PC-9 (cell line): ENCODE data around the gene SDK1. TPM values are rescaled to one million over a fixed set of nuclear protein-coding genes. Genes with fewer than 3 reads are reported as not detected.

ENCODE experiments used
- BruUV-seq: library from RNA; stranded (reverse); fragments of 400-500 nt; replicated peaks from 2 replicates; lab custom pipeline; 2021; lab: Mats Ljungman, UMichigan
- CTCF ChIA-PET: fragments of 300-600 bp; sonication (Branson Sonifier 250); formaldehyde crosslinking; loops from one replicate; lab custom pipeline; 2022; ENCODE audit warnings: antibody characterized with exemption; lab: Charles Lee
- POLR2A ChIA-PET: fragments of 300-600 bp; sonication (Branson Sonifier 250); formaldehyde crosslinking; loops from one replicate; lab custom pipeline; 2022; ENCODE audit warnings: antibody characterized with exemption; ENCODE audit not compliant: unreplicated experiment; lab: Charles Lee
- DNase-seq, 2 experiments: peaks; one replicate each; pipeline versions ENCODE4 v3.0.0 to v3.0.0-alpha.2; 2015 to 2022; ENCODE audit warnings: mixed read lengths in 1 of 2
- H2AFZ ChIP-seq: fragments of 200-600 bp; sonication (generic); 2 replicates; pipeline ENCODE4 v1.8.1; 2017; ENCODE audit warnings: antibody characterized with exemption
- H3F3A ChIP-seq: fragments of 200-600 bp; sonication (generic); 2 replicates; pipeline ENCODE4 v1.8.1; 2017; ENCODE audit warnings: antibody characterized with exemption, mild to moderate bottlenecking, low read depth; ENCODE audit not compliant: insufficient read depth
- H3K27ac ChIP-seq: fragments of 200-600 bp; sonication (generic); 2 replicates; pipeline ENCODE4 v1.6.1; 2016; ENCODE audit warnings: mixed run types
- H3K27me3 ChIP-seq: fragments of 200-600 bp; sonication (generic); 2 replicates; pipeline ENCODE4 v1.6.1; 2016; ENCODE audit warnings: low read depth, mixed run types; ENCODE audit not compliant: insufficient read depth
- H3K36me3 ChIP-seq: fragments of 200-600 bp; sonication (generic); 2 replicates; pipeline ENCODE4 v1.6.1; 2016; ENCODE audit warnings: low read depth, mixed run types
- H3K4me1 ChIP-seq: fragments of 200-600 bp; sonication (generic); replicated peaks from 2 replicates; pipeline ENCODE4 v1.6.1; 2016; ENCODE audit warnings: mixed run types; ENCODE audit not compliant: insufficient read depth
- H3K4me2 ChIP-seq: fragments of 200-600 bp; sonication (generic); 2 replicates; pipeline ENCODE4 v1.6.1; 2017; ENCODE audit warnings: mixed run types
- H3K4me3 ChIP-seq: fragments of 200-600 bp; sonication (generic); 2 replicates; pipeline ENCODE4 v1.6.1; 2016; ENCODE audit warnings: mixed run types
- H3K79me2 ChIP-seq: fragments of 200-600 bp; sonication (generic); 2 replicates; pipeline ENCODE4 v1.6.1; 2017; ENCODE audit warnings: low read depth, mixed run types
- H3K9me2 ChIP-seq: fragments of 200-600 bp; sonication (generic); 2 replicates; pipeline ENCODE4 v1.8.1; 2017; ENCODE audit warnings: mild to moderate bottlenecking; ENCODE audit not compliant: insufficient read depth
- H3K9me3 ChIP-seq: fragments of 200-600 bp; sonication (generic); 2 replicates; pipeline ENCODE4 v1.8.1; 2016; ENCODE audit warnings: low read depth; ENCODE audit not compliant: insufficient read depth
- H4K20me1 ChIP-seq: fragments of 200-600 bp; sonication (generic); 2 replicates; pipeline ENCODE4 v1.8.1; 2017; ENCODE audit not compliant: insufficient read depth
- EZH2 ChIP-seq: fragments of 200-600 bp; sonication (generic); IDR thresholded peaks from 2 replicates; pipeline ENCODE4 v1.8.0; 2017; ENCODE audit warnings: antibody characterized with exemption, low read depth
- intact Hi-C: fragments of 100-400 bp; cut with micrococcal nuclease; formaldehyde crosslinking; loops from one replicate; pipeline ENCODE4 v1.10.0; 2022; ENCODE audit not compliant: unreplicated experiment
- total RNA-seq: library from RNA; stranded (reverse); gene quantifications from 2 replicates; pipeline ENCODE4 v1.2.3, GENCODE V29; 2021
- TF ChIP-seq, protein P1 (sequence below): fragments of 200-600 bp; sonication (generic); conservative IDR thresholded peaks from 2 replicates; pipeline ENCODE4 v1.6.1; 2017; ENCODE audit warnings: mixed run types, antibody characterized with exemption, mild to moderate bottlenecking, moderate library complexity

The SDK1 gene
- total RNA-seq, 1 experiment from 2014 or later: not detected

GRCh38 chr7:4249241-4249640 lies 948.2 kb downstream of the SDK1 start:
- no peaks in the 10 kb centered on the region for H3K4me1 ChIP-seq
- H4K20me1 ChIP-seq: no peaks in the 10 kb centered on the region
- POLR2A ChIA-PET: no interaction called here
- no peaks in the 10 kb centered on the region for H3K36me3 ChIP-seq
- TF ChIP-seq, protein P1, sequence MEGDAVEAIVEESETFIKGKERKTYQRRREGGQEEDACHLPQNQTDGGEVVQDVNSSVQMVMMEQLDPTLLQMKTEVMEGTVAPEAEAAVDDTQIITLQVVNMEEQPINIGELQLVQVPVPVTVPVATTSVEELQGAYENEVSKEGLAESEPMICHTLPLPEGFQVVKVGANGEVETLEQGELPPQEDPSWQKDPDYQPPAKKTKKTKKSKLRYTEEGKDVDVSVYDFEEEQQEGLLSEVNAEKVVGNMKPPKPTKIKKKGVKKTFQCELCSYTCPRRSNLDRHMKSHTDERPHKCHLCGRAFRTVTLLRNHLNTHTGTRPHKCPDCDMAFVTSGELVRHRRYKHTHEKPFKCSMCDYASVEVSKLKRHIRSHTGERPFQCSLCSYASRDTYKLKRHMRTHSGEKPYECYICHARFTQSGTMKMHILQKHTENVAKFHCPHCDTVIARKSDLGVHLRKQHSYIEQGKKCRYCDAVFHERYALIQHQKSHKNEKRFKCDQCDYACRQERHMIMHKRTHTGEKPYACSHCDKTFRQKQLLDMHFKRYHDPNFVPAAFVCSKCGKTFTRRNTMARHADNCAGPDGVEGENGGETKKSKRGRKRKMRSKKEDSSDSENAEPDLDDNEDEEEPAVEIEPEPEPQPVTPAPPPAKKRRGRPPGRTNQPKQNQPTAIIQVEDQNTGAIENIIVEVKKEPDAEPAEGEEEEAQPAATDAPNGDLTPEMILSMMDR: no peak
- TF ChIP-seq EZH2: no peak
- no peaks in the 10 kb centered on the region for H3K9me2 ChIP-seq
- H3K27ac ChIP-seq: no peak overlapping the region
- no TSS peak for BruUV-seq
- CTCF ChIA-PET: no interaction called here
- intact Hi-C loops: no loop called here
- no peaks in the 10 kb centered on the region for H3K9me3 ChIP-seq
- no peak for DNase-seq
- H3K79me2 ChIP-seq: no peaks in the 10 kb centered on the region
- H3K27me3 ChIP-seq: peaks cover 40% of the 10 kb centered on the region
- H3K4me2 ChIP-seq: no peak overlapping the region
- no peak overlapping the region for H2AFZ ChIP-seq
- H3F3A ChIP-seq: peaks cover 10% of the 10 kb centered on the region
- no peak overlapping the region for H3K4me3 ChIP-seq

DNA sequence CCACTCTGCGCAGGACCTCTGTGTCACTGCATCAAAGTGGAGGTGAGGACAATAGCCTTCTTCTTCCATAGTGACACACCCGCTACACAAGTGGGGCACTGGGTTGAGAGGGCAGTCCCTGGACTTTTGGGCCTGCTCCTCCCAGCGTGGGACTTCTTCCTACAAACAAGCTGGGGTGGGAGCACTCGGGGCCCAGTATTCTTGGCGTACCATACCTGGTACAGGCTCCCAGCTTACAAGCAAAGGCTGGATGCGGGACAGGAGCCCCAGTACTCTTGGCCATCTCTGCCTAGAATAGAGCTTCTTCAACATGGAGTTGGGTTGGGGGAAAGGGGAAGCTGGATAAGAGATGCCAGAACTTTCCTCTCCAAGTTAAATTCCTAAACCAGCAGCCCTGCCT lies 954.3 kb downstream of the SDK1 start:
- CTCF ChIA-PET: no interaction called here
- no TSS peak for BruUV-seq

GRCh38 chr7:4256286-4256685 lies 955.2 kb downstream of the SDK1 start:
- H3K9me2 ChIP-seq: no peaks in the 10 kb centered on the region
- H3K27ac ChIP-seq: no peak overlapping the region
- intact Hi-C loops: no loop called here
- no peak for DNase-seq
- no peaks in the 10 kb centered on the region for H3K9me3 ChIP-seq
- H3K79me2 ChIP-seq: no peaks in the 10 kb centered on the region
- H3K4me1 ChIP-seq: no peaks in the 10 kb centered on the region
- H2AFZ ChIP-seq: no peak overlapping the region
- no peaks in the 10 kb centered on the region for H4K20me1 ChIP-seq
- CTCF ChIA-PET: no interaction called here
- no peak overlapping the region for H3K4me3 ChIP-seq
- no peaks in the 10 kb centered on the region for H3F3A ChIP-seq
- H3K4me2 ChIP-seq: no peak overlapping the region
- BruUV-seq: no TSS peak
- TF ChIP-seq, protein P1: no peak
- TF ChIP-seq EZH2: no peak
- POLR2A ChIA-PET: no interaction called here
- H3K36me3 ChIP-seq: no peaks in the 10 kb centered on the region
- H3K27me3 ChIP-seq: peaks cover 59% of the 10 kb centered on the region

More for the DNA sequence above, 954.3 kb downstream of the SDK1 start:
- Histone ChIP-seq H3K4me2 (no peak overlapping the region), H3K27ac (no peak overlapping the region), H3K4me3 (no peak overlapping the region), H3K9me2 (no peaks in the 10 kb centered on the region), H2AFZ (no peak overlapping the region), H3K9me3 (no peaks in the 10 kb centered on the region), H3K4me1 (no peaks in the 10 kb centered on the region), H4K20me1 (no peaks in the 10 kb centered on the region), H3K27me3 (peaks cover 55% of the 10 kb centered on the region), H3F3A (no peaks in the 10 kb centered on the region), H3K79me2 (no peaks in the 10 kb centered on the region), H3K36me3 (no peaks in the 10 kb centered on the region)
- TF ChIP-seq, protein P1: no peak
- TF ChIP-seq EZH2: no peak
- DNase-seq: no peak
- intact Hi-C loops: no loop called here
- POLR2A ChIA-PET: no interaction called here
